Prostate gland (tissue), 2 donors: Measurements from ENCODE around the gene FAF2. TPM values are rescaled to one million over a fixed set of nuclear protein-coding genes. Genes with fewer than 3 reads are reported as not detected.

ENCODE experiments used
- DNase-seq: peaks from one replicate; pipeline ENCODE4 v3.0.0-alpha.2; 2019; ENCODE audit warnings: low spot score
- H3K27ac ChIP-seq, 2 donors: fragments of 200-600 bp; sonication (generic); 2 replicates each; pipeline ENCODE4 v1.5.1; 2017 to 2019
- H3K27me3 ChIP-seq: fragments of 200-600 bp; sonication (generic); replicated peaks from 2 replicates; pipeline ENCODE4 v1.5.1; 2019; ENCODE audit not compliant: insufficient read depth
- H3K36me3 ChIP-seq, 2 donors: fragments of 200-600 bp; sonication (generic); 1 replicate in 1 of 2; 2 replicates in 1 of 2; pipeline versions ENCODE4 v1.5.1 to v1.8.1; 2017 to 2019
- H3K4me1 ChIP-seq: fragments of 200-600 bp; sonication (generic); replicated peaks from 2 replicates; pipeline ENCODE4 v1.5.1; 2019
- H3K4me3 ChIP-seq, 2 donors: fragments of 200-600 bp; sonication (generic); 2 replicates each; pipeline ENCODE4 v1.5.1; 2017 to 2019
- H3K9me3 ChIP-seq: fragments of 200-600 bp; sonication (generic); 2 replicates; pipeline ENCODE4 v1.5.1; 2017
- CTCF ChIP-seq, 4 experiments: fragments of 200-600 bp in 2 of 4; fragments of 450-650 bp in 2 of 4; sonication (generic) in 2 of 4; IDR thresholded peaks; 1 replicate in 3 of 4; 2 replicates in 1 of 4; pipeline ENCODE4 v1.5.1; 2016 to 2019; ENCODE audit warnings: antibody characterized with exemption in 4 of 4, mild to moderate bottlenecking in 2 of 4, moderate library complexity in 2 of 4
- POLR2A ChIP-seq: fragments of 450-650 bp; IDR thresholded peaks from one replicate; pipeline ENCODE4 v1.6.1; 2016; ENCODE audit warnings: antibody characterized with exemption, mild to moderate bottlenecking
- POLR2AphosphoS5 ChIP-seq: sonication (generic); formaldehyde crosslinking; IDR thresholded peaks from one replicate; pipeline ENCODE4 v1.6.1; 2017; ENCODE audit warnings: antibody characterized with exemption
- WGBS: methylation state at CpG from one replicate; pipeline ENCODE4 v1.1.5; 2018; 5-methylcytosine and 5-hydroxymethylcytosine counted together
- intact Hi-C: fragments of 100-400 bp; cut with DNase I; formaldehyde crosslinking; loops from one replicate; pipeline ENCODE4 v1.14.2; 2022
- total RNA-seq, 2 donors: library from RNA; depleted of rRNA; stranded (reverse); fragments of >200 nt; gene quantifications; one replicate each; pipeline ENCODE4 v1.1.0, GENCODE V29; 2016

Gene FAF2
- total RNA-seq, 2 donors from 2014 or later = 36.8 to 43.5 TPM

- peaks cover 14% of the 10 kb centered on the region for H3K4me1 ChIP-seq
- intact Hi-C loops = no loop called here
- no peaks in the 10 kb centered on the region for H3K27me3 ChIP-seq
- H3K36me3 ChIP-seq = peaks cover 0 to 23% of the 10 kb centered on the region in 2 donors
- TF ChIP-seq CTCF (IDR thresholded peaks at IDR 0.05) (no peak), POLR2A (no peak), POLR2AphosphoS5 (no peak)
- WGBS = 6% methylated on average over 9 of the region's 10 CpGs
- peak overlapping the region; percentile 98 for H3K27ac ChIP-seq
- no peak overlapping the region for H3K4me3 ChIP-seq
- no peak for DNase-seq
- H3K9me3 ChIP-seq = no peaks in the 10 kb centered on the region
Observed at GRCh38 chr5:176533894-176534611, 85.9 kb downstream of the FAF2 start.

- H3K4me1 ChIP-seq = peaks cover 14% of the 10 kb centered on the region
- 32% methylated on average over 4 of the region's 4 CpGs for WGBS
- intact Hi-C loops = loop anchor here (5.0 kb wide), 1 partner anchor 117 kb away; the partner anchor contains the start of gene CLTB
Observed at GRCh38 chr5:176534640-176535039, 86.5 kb downstream of the FAF2 start.

GRCh38 chr5:176535101-176535663 lies 87.0 kb downstream of the FAF2 start:
- peak; percentile 33 for TF ChIP-seq POLR2AphosphoS5
- peak; percentile 60 for TF ChIP-seq POLR2A
- TF ChIP-seq CTCF (IDR thresholded peaks at IDR 0.05) = no peak
- no peaks in the 10 kb centered on the region for H3K9me3 ChIP-seq
- H3K27me3 ChIP-seq = no peaks in the 10 kb centered on the region
- peaks cover 0 to 15% of the 10 kb centered on the region in 2 donors for H3K36me3 ChIP-seq
- intact Hi-C loops = loop anchor here (5.0 kb wide), 1 partner anchor 118 kb away; the partner anchor contains the start of gene CLTB
- peaks cover 14% of the 10 kb centered on the region for H3K4me1 ChIP-seq
- peak; percentile 40 for DNase-seq
- H3K27ac ChIP-seq = peak overlapping the region; percentile 98
- 33% methylated on average over 11 of the region's 11 CpGs for WGBS
- H3K4me3 ChIP-seq = peak overlapping the region; percentile 92 to 95

More at GRCh38 chr5:176534640-176535039, 86.5 kb downstream of the FAF2 start:
- Histone ChIP-seq H3K9me3 (no peaks in the 10 kb centered on the region), H3K4me3 (no peak overlapping the region), H3K27me3 (no peaks in the 10 kb centered on the region), H3K27ac (peak overlapping the region; percentile 98), H3K36me3 (peaks cover 0 to 17% of the 10 kb centered on the region in 2 donors)
- no peak for DNase-seq
- no peak for TF ChIP-seq POLR2AphosphoS5
- no peak for TF ChIP-seq POLR2A
- no peak for TF ChIP-seq CTCF (IDR thresholded peaks at IDR 0.05)

GRCh38 chr5:176535664-176536131 lies 87.5 kb downstream of the FAF2 start:
- Histone ChIP-seq H3K4me3 (peak overlapping the region; percentile 92 to 95), H3K27ac (peak overlapping the region; percentile 98), H3K4me1 (peaks cover 14% of the 10 kb centered on the region), H3K36me3 (peaks cover 0 to 11% of the 10 kb centered on the region in 2 donors), H3K27me3 (no peaks in the 10 kb centered on the region), H3K9me3 (no peaks in the 10 kb centered on the region)
- WGBS = 7% methylated on average over 9 of the region's 9 CpGs
- no peak for DNase-seq
- TF ChIP-seq CTCF (IDR thresholded peaks at IDR 0.05) = no peak
- TF ChIP-seq POLR2AphosphoS5 = no peak
- TF ChIP-seq POLR2A = no peak
- intact Hi-C loops = loop anchor here (2.0 to 5.0 kb wide), 2 partner anchors 87 to 118 kb away; partner anchors contain the start of genes CLTB and FAF2
